Kidney (tissue), 14 donors: ENCODE data around the gene GPC3. TPM values are rescaled to one million over a fixed set of nuclear protein-coding genes. Genes with fewer than 3 reads are reported as not detected.
A peak's percentile ranks its signal among the peaks of the same experiment; 100 is the strongest.

Source experiments
- DNase-seq, 5 donors: peaks; one replicate each; pipeline ENCODE4 v3.0.0-alpha.2; 2013 to 2020
- FAIRE-seq: peaks from 2 replicates; lab custom pipeline; 2012; peaks lifted over from hg19 to GRCh38; lab: Jason Lieb, UNC
- H3K27ac ChIP-seq, 2 donors: one replicate each; pipeline ENCODE4 v1.7.0; 2013; ENCODE audit warnings: low read depth in 2 of 2, low read length in 2 of 2, inconsistent platforms in 1 of 2
- H3K27me3 ChIP-seq: one replicate; pipeline ENCODE4 v1.7.1; 2013; ENCODE audit warnings: low read length, inconsistent platforms; ENCODE audit not compliant: control insufficient read depth, insufficient read depth
- H3K36me3 ChIP-seq, 3 donors: one replicate each; pipeline versions ENCODE4 v1.7.0 to v1.7.1; 2013; ENCODE audit warnings: low read length in 3 of 3, control low read depth in 1 of 3, inconsistent platforms in 1 of 3; ENCODE audit not compliant: insufficient read depth in 3 of 3, control insufficient read depth in 2 of 3
- H3K4me1 ChIP-seq, 3 donors: one replicate each; pipeline versions ENCODE4 v1.7.0 to v1.7.1; 2013; ENCODE audit warnings: low read length in 3 of 3, inconsistent platforms in 1 of 3, low read depth in 1 of 3; ENCODE audit not compliant: control insufficient read depth in 2 of 3, insufficient read depth in 2 of 3
- H3K4me3 ChIP-seq, 3 donors: one replicate each; pipeline versions ENCODE4 v1.7.0 to v1.8.1; 2013; ENCODE audit warnings: low read length in 3 of 3, control low read depth in 1 of 3, inconsistent platforms in 1 of 3
- H3K9ac ChIP-seq, 3 donors: one replicate each; pipeline versions ENCODE4 v1.7.0 to v1.7.1; 2013; ENCODE audit warnings: low read length in 3 of 3, control low read depth in 1 of 3, inconsistent platforms in 1 of 3
- H3K9me3 ChIP-seq, 3 donors: one replicate each; pipeline versions ENCODE4 v1.7.0 to v1.7.1; 2013; ENCODE audit warnings: low read length in 3 of 3, control low read depth in 1 of 3, inconsistent platforms in 1 of 3; ENCODE audit not compliant: control insufficient read depth in 2 of 3, insufficient read depth in 1 of 3
- CTCF ChIP-seq: IDR thresholded peaks from 3 replicates; pipeline ENCODE4 v1.5.1; 2012; ENCODE audit warnings: mild to moderate bottlenecking, moderate library complexity, borderline replicate concordance; ENCODE audit not compliant: insufficient read depth; ENCODE audit errors: extremely low read depth
- intact Hi-C: fragments of 100-400 bp; cut with DNase I; formaldehyde crosslinking; loops from one replicate; pipeline ENCODE4 v1.11.1; 2022
- polyA plus RNA-seq: library from polyadenylated mRNA; stranded (reverse); fragments of 350-450 nt; fragmentation: Illumina TruSeq; extraction: RNeasy Lipid Tissue Mini Kit (QIAGEN cat#74804); gene quantifications from one replicate; pipeline ENCODE4 v1.2.3, GENCODE V29; 2014; ENCODE audit warnings: low read depth, low replicate concordance; ENCODE audit not compliant: insufficient read depth
- total RNA-seq: library from RNA; stranded (reverse); fragmentation: NEBNext Ultra II Directional; extraction: Animal tissue kit (Norgen Biotek cat#: 25700); gene quantifications from one replicate; pipeline ENCODE4 v1.2.1, GENCODE V29; 2021
- donor health status: control.
- donor health status: control.
- donor health status: control.
- donor health status: control.
- donor health status: control.
- donor health status: DM: yes; HTN: yes; CAD: no.
- donor health status: Normal renal cell carcinoma (clear cell type).

The GPC3 gene
- total and polyA plus RNA-seq, 2 donors from 2014 or later = 43.0 to 52.5 TPM

DNA sequence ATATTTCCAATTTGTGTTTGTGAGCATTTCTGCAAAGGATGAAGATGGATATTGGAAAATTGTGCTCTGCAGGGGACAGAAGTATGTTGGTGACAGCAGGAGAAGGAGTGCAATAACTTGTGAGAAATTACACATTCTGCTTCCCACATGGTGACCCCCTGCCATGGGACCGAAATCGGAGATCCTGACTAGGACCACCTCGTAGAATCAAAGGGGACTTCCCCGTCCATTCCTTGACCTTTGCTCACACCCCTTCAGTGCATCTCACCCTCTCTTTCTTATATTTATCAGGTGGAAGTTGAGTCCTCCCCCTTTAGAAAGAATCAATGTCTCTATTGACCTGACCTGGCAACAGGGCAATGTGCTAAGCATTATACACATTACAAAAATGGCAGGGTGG lies 451.2 kb downstream of the GPC3 start:
- FAIRE-seq = no peak
- no peak overlapping the region for H3K27ac ChIP-seq

DNA sequence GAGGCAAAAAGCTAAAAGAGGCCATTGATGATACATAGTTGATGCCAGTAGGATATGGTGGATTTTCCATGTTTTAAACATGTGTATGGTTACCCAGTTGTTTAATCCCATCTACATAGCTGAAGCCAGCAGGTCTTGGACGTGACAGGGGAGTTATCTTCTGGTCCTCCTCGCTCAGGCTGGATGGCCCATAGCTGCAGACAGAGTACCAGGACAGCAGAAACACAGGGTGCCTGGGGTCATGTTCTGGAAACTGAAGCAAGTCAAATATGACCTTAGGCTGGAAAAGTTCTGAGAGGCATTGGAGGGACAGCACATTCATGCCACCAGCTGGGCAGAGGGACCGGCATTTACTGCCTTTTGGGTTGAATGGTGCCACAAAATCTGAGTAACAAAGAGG lies 452.1 kb downstream of the GPC3 start:
- Histone ChIP-seq H3K9ac (no peak overlapping the region), H3K27me3 (no peaks in the 10 kb centered on the region), H3K27ac (no peak overlapping the region), H3K4me1 (no peaks in the 10 kb centered on the region), H3K9me3 (no peaks in the 10 kb centered on the region), H3K36me3 (no peaks in the 10 kb centered on the region), H3K4me3 (no peak overlapping the region)
- no peak for FAIRE-seq
- TF ChIP-seq CTCF = no peak
- DNase-seq = no peak
- intact Hi-C loops = no loop called here

More for the DNA sequence above, 451.2 kb downstream of the GPC3 start:
- Histone ChIP-seq H3K4me1 (no peaks in the 10 kb centered on the region), H3K9me3 (no peaks in the 10 kb centered on the region), H3K27me3 (no peaks in the 10 kb centered on the region), H3K36me3 (no peaks in the 10 kb centered on the region), H3K9ac (no peak overlapping the region), H3K4me3 (no peak overlapping the region)
- DNase-seq = no peak
- no peak for TF ChIP-seq CTCF
- intact Hi-C loops = no loop called here

- intact Hi-C loops = no loop called here
- no peak for TF ChIP-seq CTCF
- H3K4me3 ChIP-seq = no peak overlapping the region
- FAIRE-seq (no peak), DNase-seq (peak in 1 of 5 donors; percentile 10)
- no peaks in the 10 kb centered on the region for H3K9me3 ChIP-seq
- no peaks in the 10 kb centered on the region for H3K4me1 ChIP-seq
- H3K27ac ChIP-seq = no peak overlapping the region
- no peaks in the 10 kb centered on the region for H3K36me3 ChIP-seq
- H3K27me3 ChIP-seq = no peaks in the 10 kb centered on the region
- no peak overlapping the region for H3K9ac ChIP-seq
Measured at GRCh38 chrX:133530960-133531359, 454.4 kb downstream of the GPC3 start.

- no peaks in the 10 kb centered on the region for H3K27me3 ChIP-seq
- no peak overlapping the region for H3K9ac ChIP-seq
- no peak overlapping the region for H3K4me3 ChIP-seq
- FAIRE-seq = no peak
- no peaks in the 10 kb centered on the region for H3K9me3 ChIP-seq
- no peaks in the 10 kb centered on the region for H3K4me1 ChIP-seq
- intact Hi-C loops = no loop called here
- H3K27ac ChIP-seq = no peak overlapping the region
- no peak for DNase-seq
- no peaks in the 10 kb centered on the region for H3K36me3 ChIP-seq
- TF ChIP-seq CTCF = no peak
Measured at GRCh38 chrX:133529578-133529977, 455.8 kb downstream of the GPC3 start.
